NCI-H187 treated with DMSO at 0.1 percent for 48 hours (cell line): Measurements from ENCODE around the gene TRPM3.
"Not testable (repeated sequence)": the region's sequence is repeated elsewhere in the genome, so short reads cannot be mapped to it uniquely, and the experiment has no call there.

Experiments
- DNase-seq: peaks from one replicate; lab custom pipeline; 2025; lab: John Stamatoyannopoulos, UW

The TRPM3 gene

DNA sequence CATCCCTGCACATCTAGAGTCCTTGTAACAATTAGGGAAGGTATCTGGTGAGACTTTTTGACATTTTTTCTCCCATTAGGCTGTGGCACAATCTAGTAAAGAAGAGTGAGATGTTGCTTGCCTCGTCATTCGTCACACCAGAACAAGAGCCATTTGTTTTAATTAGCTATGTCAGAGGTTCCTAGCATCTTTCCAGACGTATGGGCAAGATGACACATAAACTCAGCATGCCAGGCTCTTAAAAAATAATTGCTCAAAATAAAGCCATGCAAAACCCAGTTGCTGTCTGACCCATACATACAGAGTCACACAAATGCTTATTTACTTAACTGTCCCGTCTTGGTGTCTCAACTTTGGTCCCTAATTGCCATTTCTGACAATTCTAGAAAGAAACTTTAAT lies 125.9 kb downstream of the TRPM3 start:
- no peak for DNase-seq

DNA sequence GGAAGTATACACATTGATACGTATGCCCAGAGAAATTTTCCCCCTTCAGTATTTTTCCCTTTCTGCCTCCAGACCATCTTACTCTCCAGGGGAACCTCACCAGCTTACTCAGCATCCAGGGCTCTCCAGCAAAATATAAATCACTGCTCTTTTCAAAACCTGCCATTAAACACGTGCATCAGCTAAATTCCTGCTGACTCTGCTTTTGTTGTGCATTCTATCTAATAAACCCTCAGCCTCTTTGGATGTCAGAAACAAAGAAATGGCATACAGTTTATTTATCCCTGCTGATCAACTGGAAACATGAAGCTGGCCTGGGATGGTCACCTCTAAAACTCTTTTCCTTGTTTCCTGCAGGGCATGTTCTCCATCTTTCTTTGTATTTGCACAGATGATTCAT lies 126.8 kb downstream of the TRPM3 start:
- no peak for DNase-seq

DNA sequence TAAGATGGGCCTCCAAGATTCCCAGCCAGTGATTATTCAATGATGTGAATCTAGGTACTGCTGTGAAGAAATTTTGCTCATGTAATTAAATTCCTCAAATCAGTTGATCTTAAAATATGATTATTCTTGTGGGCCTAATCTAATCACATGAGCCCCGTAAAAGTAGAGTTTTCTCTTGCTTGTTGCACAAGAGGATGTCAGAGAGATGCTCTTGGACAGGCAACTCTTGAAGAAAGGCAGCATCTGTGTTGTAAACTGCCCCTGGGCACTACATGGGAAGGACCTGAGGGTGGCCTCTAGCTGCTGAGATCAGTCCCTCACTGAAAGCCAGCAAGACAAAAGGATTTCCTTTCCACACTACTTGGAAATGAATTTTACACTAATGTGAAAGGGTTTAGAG lies 132.9 kb downstream of the TRPM3 start:
- DNase-seq: no peak

- no peak for DNase-seq
These were observed 133.4 kb downstream of the TRPM3 start for GRCh38 chr9:70987986-70988385.

- DNase-seq: no peak
These were observed 134.4 kb downstream of the TRPM3 start for GRCh38 chr9:70986984-70987383.

GRCh38 chr9:70983723-70984295 lies 137.6 kb downstream of the TRPM3 start:
- no peak for DNase-seq

GRCh38 chr9:70981312-70981711 lies 140.1 kb downstream of the TRPM3 start:
- no peak for DNase-seq

DNA sequence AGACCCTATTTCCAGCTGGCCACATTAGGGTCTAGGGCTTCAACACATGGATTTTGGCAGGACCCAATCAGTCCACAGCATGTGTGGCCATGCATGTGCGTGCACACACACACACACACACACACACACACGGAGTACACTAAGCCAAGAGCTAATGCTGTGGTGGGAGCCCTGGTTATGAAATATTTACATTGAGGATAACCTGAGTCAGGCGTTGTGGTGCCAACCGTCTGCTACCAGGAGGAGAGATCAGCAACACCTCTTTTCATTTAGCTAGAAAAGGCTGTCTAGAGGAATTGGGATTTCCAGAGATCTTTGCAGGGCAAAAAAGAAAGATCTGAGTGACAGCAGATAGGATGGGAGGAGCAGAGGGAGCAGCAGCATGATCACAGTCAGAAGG lies 141.5 kb downstream of the TRPM3 start:
- no peak for DNase-seq

DNA sequence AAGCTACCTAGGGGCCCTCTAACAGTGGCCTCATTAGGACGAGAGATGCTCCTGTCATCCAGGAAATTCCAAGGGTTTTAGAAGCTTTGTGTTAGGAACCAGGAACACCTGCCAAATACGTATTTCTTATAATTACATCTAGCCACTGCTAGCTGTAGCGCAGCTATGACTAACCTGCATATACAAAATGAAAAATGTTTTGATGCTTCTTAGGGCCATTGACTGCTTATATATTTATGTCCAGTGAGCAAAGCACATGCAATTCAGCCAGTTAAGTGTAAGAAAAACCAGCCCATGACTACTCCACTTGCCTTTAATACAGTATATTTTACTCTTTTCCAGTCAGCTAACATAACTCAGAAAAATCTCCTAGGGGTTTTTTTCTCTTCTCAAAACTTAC lies 143.3 kb downstream of the TRPM3 start:
- DNase-seq: no peak

GRCh38 chr9:70975821-70976220 lies 145.6 kb downstream of the TRPM3 start:
- no peak for DNase-seq

DNA sequence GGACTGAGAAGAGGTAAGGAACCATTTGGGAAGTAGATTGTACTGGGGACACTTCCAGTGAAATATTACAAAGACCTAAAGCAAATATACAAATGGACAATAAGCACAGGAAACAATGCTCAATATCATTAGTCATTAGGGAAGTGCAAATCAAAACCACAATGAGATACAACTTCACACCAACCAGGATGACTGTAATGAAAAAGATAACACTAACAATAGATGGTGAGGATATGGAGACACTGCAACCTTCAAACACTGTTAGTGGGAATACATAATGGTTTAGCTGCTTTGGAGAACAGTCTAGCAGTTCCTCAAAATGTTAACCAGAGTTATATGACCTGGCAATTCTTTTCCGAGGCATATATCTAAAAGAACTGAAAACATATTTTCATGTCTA lies 149.7 kb downstream of the TRPM3 start:
- no peak for DNase-seq

- DNase-seq: not testable (repeated sequence)
These were observed 155.0 kb downstream of the TRPM3 start for GRCh38 chr9:70966380-70966779.

DNA sequence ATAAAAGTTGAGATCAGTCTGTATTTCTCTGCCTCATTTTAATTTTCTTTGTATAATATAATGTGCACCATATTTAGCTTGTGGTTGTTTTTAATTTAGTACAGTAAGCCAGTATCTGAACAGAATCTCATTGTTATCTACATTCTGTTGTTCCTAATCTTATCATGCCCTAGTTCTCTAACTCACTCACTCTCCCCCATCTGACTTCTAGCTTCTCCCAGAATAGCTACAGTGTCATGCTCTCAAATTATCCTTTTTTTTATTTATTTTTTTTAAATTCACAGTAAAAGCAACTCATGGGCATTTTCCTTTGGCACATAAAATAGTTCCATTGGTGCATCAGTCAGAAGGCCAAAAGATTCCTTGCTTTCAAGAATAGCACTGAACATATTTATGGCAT lies 156.6 kb downstream of the TRPM3 start:
- DNase-seq: no peak

GRCh38 chr9:70963554-70963953 lies 157.9 kb downstream of the TRPM3 start:
- DNase-seq: no peak

- DNase-seq: no peak
These were observed 158.5 kb downstream of the TRPM3 start for GRCh38 chr9:70962761-70963440.

GRCh38 chr9:70959366-70959765 lies 162.1 kb downstream of the TRPM3 start:
- DNase-seq: no peak

GRCh38 chr9:70954596-70955143 lies 166.8 kb downstream of the TRPM3 start:
- DNase-seq: no peak

DNA sequence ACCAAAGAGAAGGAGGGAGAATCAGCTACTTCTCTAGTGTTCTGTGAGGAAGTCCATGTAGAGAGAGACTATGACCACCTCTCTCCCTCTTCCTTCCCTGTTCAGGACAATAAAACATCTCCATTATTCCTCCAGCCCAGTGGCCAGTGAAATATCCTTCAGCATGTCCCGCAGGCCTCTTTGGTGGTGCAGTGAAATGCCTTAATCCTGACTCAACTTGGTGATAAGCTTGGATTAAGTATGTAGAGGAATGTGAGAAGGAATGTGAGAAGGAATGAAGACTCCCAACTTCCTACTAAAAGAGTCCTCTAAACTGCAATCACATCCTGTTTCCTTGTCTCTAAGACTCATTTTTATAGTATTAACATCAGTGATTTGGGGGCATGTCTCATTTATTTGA lies 167.3 kb downstream of the TRPM3 start:
- no peak for DNase-seq

DNA sequence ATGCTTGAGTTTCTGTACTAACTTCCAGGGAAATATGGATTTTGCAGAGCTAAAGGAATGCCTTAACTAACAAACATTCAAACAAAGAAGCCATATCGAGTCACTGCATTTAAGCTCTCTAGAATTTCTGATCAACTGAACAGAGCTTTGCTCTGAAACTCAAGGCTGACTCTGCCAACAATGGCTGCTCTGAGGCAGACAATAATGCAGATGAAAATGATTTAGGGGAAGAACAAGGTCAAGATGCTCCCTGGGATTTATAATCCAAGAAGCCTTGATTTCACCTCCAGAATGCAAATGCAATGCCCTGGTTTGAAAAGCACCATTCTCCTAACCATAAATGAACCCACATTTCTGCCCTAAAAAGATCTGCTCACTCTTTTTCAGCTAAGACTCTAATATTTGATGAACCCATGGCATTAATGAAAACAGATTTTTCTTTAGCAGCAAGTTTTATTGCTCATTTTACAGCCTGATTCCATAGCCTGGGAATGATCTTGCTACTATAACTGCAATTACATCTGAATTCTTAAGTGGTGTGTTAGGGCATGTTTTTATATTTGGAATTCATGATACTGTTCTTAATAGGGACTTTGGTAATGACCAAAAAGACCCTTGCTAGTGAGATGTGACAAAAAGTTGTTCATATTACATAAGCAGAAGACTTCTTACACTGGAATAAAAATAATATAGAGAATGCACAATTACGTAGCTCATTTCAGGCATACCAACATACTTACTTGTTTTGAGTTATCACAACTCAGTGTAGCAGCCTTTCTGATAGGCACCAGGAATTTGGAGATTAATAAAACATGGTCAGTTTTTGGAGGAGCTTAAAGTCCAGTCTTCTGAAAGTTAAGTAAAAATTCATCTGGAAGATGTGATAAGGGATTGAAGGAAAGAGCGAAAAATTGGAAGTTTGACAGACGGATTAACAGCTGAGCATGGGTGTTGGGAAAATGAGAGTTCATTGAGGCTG lies 169.4 kb downstream of the TRPM3 start:
- no peak for DNase-seq

GRCh38 chr9:70950270-70950669 lies 171.2 kb downstream of the TRPM3 start:
- DNase-seq: no peak

DNA sequence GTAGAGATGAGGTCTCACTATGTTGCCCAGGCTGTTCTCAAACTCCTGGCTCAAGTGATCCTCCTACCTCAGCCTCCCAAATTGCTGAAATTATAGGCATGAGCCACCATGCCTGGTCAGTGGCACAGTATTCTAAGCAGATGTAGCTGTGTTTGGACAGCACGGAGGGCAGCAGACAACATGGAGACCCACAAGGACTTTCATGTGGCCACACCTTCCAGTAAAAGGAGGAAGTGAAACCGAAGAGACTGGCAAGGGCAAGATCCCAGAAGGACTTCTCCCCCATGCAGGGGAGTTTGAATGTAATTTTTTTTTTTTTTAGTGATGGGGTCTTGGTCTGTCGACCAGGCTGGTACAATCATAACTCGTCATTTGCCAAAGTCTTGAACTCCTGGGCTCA lies 172.2 kb downstream of the TRPM3 start:
- no peak for DNase-seq

DNA sequence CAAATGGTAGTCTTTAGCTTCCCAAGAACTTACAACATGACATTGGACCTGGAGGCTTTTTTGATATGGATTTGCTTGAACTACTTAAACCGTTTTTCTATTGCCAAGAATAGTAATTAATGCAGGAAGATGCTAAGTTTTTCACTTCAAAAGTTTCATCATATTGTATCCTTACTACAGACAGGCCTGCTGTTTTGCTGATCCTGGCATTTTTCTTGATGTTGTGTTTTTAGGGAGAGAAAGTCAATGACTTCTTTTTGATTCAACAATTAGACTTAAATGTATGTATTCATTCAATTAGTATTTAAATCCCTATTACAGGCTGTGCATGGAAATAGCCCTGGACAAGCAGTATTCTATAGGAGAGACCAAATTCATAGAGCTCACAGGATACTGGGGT lies 172.7 kb downstream of the TRPM3 start:
- DNase-seq: no peak

GRCh38 chr9:70947511-70947910 lies 173.9 kb downstream of the TRPM3 start:
- DNase-seq: no peak
